Measurements from ENCODE around the gene BMPR1B. TPM values are rescaled to one million over a fixed set of nuclear protein-coding genes. Genes with fewer than 3 reads are reported as not detected.

The BMPR1B gene
- total and polyA plus RNA-seq, 2 of the 8 experiments (the other 6 are each of a cell fraction or from before 2014, with no cell fraction given), result 0.14 to 1.1 TPM

GRCh38 chr4:95158045-95158444 lies 400.3 kb downstream of the BMPR1B start (continued):
- TF ChIP-seq RBBP5 (IDR thresholded peaks at IDR 0.05; ENCODE audit: borderline replicate concordance, low read depth, low read length), result no peak
- TF ChIP-seq CHD2 (IDR thresholded peaks at IDR 0.05; ENCODE audit: low read length), result no peak
- no peak for TF ChIP-seq TEAD4 (IDR thresholded peaks at IDR 0.05; ENCODE audit: low read depth, low read length)

All from H1 (cell line).